NCI-H774 (cell line): ENCODE data around the gene HDAC9.
"Not testable (repeated sequence)": the region's sequence is repeated elsewhere in the genome, so short reads cannot be mapped to it uniquely, and the experiment has no call there.

Experiments
- DNase-seq: peaks from one replicate; lab custom pipeline; 2025; lab: John Stamatoyannopoulos, UW

The HDAC9 gene

GRCh38 chr7:18975276-18975675 is 479.7 kb downstream of the HDAC9 start:
- no peak for DNase-seq

- no peak for DNase-seq
Measured at GRCh38 chr7:18975689-18976280, 480.2 kb downstream of the HDAC9 start.

GRCh38 chr7:18976715-18977471 is 481.3 kb downstream of the HDAC9 start:
- DNase-seq: no peak

GRCh38 chr7:18978108-18978495 is 482.6 kb downstream of the HDAC9 start:
- DNase-seq: no peak

- DNase-seq: not testable (repeated sequence)
Measured at GRCh38 chr7:18990700-18991099, 495.2 kb downstream of the HDAC9 start.

GRCh38 chr7:18993933-18994668 is 498.6 kb downstream of the HDAC9 start:
- no peak for DNase-seq

- DNase-seq: no peak
Measured at GRCh38 chr7:18995270-18995671, 499.7 kb downstream of the HDAC9 start.

GRCh38 chr7:18995811-18996426 is 500.4 kb downstream of the HDAC9 start:
- no peak for DNase-seq

- no peak for DNase-seq
Measured at GRCh38 chr7:18996583-18996982, 501.0 kb downstream of the HDAC9 start.

- DNase-seq: no peak
Measured at GRCh38 chr7:18997477-18998150, 502.1 kb downstream of the HDAC9 start.

- no peak for DNase-seq
Measured at GRCh38 chr7:19000410-19000809, 504.9 kb downstream of the HDAC9 start.

GRCh38 chr7:19001854-19002253 is 506.3 kb downstream of the HDAC9 start:
- DNase-seq: no peak

- DNase-seq: no peak
Measured at GRCh38 chr7:19009241-19009935, 513.8 kb downstream of the HDAC9 start.

- DNase-seq: no peak
Measured at GRCh38 chr7:19009936-19010280, 514.4 kb downstream of the HDAC9 start.

- DNase-seq: no peak
Measured at GRCh38 chr7:19011212-19011611, 515.7 kb downstream of the HDAC9 start.

- no peak for DNase-seq
Measured at GRCh38 chr7:19015098-19015497, 519.5 kb downstream of the HDAC9 start.

- DNase-seq: no peak
Measured at GRCh38 chr7:19016140-19016539, 520.6 kb downstream of the HDAC9 start.

- DNase-seq: no peak
Measured at GRCh38 chr7:19017374-19017773, 521.8 kb downstream of the HDAC9 start.

- DNase-seq: no peak
Measured at GRCh38 chr7:19020062-19020461, 524.5 kb downstream of the HDAC9 start.

- DNase-seq: no peak
Measured at GRCh38 chr7:19020711-19021110, 525.2 kb downstream of the HDAC9 start.

- no peak for DNase-seq
Measured at GRCh38 chr7:19023477-19023876, 527.9 kb downstream of the HDAC9 start.

- DNase-seq: no peak
Measured at GRCh38 chr7:19024261-19024660, 528.7 kb downstream of the HDAC9 start.
